Esophagus squamous epithelium (tissue), 4 donors: ENCODE results near the gene AUTS2.

ENCODE experiments used
- POLR2A ChIP-seq, 4 donors: fragments of 450-650 bp; IDR thresholded peaks; one replicate each; pipeline ENCODE4 v1.6.1; 2017; ENCODE audit warnings: antibody characterized with exemption in 4 of 4, mild to moderate bottlenecking in 4 of 4, moderate library complexity in 3 of 4
- TF ChIP-seq, protein P1 (sequence below), 6 experiments: fragments of 450-650 bp in 4 of 6; fragments of 200-600 bp in 2 of 6; sonication (generic) in 2 of 6; IDR thresholded peaks; one replicate each; pipeline ENCODE4 v1.5.1; 2016 to 2019; ENCODE audit warnings: antibody characterized with exemption in 6 of 6, mild to moderate bottlenecking in 4 of 6, moderate library complexity in 4 of 6

DNA sequence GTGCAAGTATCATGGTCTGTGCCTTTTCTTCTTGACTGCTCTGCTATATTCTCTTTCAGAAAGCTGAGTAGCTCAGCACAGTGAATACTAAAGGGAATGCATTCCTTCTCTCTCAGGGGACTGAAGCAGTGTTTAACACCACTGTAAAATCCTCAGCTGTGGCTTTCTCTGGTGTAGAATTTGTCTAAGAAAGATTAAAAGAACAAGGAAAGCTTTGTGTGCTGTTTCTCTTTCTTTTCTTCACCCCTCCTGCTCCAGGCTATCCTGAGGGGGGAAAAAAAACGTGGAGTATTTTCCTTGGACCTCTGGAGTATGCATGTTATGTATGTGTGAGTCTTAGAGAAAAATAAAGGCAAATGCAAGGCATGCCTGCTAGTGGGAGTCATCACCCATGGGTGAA is 383.9 kb downstream of the AUTS2 start:
- no peak for TF ChIP-seq POLR2A (IDR thresholded peaks at IDR 0.05)
- TF ChIP-seq, protein P1, sequence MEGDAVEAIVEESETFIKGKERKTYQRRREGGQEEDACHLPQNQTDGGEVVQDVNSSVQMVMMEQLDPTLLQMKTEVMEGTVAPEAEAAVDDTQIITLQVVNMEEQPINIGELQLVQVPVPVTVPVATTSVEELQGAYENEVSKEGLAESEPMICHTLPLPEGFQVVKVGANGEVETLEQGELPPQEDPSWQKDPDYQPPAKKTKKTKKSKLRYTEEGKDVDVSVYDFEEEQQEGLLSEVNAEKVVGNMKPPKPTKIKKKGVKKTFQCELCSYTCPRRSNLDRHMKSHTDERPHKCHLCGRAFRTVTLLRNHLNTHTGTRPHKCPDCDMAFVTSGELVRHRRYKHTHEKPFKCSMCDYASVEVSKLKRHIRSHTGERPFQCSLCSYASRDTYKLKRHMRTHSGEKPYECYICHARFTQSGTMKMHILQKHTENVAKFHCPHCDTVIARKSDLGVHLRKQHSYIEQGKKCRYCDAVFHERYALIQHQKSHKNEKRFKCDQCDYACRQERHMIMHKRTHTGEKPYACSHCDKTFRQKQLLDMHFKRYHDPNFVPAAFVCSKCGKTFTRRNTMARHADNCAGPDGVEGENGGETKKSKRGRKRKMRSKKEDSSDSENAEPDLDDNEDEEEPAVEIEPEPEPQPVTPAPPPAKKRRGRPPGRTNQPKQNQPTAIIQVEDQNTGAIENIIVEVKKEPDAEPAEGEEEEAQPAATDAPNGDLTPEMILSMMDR (IDR thresholded peaks at IDR 0.05): no peak
